Glomerular visceral epithelial cell (primary cell): Measurements from ENCODE around the gene TMEM175.

Experiments
- DNase-seq: peaks from one replicate; pipeline ENCODE4 v3.0.0-alpha.2; 2016; ENCODE audit errors: extremely low spot score

TMEM175 gene

DNA sequence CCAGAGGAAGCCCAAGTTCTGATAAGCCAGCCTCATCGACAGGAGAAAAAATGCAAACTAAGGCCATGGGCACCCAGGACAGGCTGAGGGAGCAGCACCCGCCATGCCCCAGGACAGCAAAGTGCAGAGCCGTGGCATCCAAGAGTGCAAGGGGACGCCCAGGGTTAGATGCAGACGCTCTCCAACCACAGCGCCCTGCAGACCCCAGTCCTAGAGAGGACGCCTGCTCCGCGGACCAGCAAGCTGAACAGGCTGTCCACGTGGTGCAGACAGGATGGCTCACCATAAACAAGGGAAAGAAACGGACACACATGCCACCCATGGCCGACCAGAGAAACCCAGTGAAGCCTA lies 32.7 kb upstream of the TMEM175 start:
- DNase-seq, result no peak

DNA sequence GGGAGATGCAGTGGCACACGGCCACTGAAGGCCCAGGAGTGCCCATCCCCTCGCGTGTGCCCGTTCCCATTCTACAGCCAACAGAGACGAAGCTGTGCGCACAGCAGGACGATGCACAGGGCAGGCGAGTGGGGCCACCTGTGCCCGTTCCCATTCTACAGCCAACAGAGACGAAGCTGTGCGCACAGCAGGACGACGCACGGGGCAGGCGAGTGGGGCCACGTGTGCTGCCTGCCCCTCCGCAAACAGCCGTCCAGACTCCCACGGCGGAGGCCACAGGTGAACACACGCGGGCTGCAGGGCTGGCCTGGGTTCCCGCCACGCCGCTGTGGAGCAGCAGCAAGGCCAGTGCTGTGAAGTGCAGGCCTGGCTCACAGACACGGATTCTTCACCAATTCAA lies 32.2 kb upstream of the TMEM175 start:
- DNase-seq, result no peak

DNA sequence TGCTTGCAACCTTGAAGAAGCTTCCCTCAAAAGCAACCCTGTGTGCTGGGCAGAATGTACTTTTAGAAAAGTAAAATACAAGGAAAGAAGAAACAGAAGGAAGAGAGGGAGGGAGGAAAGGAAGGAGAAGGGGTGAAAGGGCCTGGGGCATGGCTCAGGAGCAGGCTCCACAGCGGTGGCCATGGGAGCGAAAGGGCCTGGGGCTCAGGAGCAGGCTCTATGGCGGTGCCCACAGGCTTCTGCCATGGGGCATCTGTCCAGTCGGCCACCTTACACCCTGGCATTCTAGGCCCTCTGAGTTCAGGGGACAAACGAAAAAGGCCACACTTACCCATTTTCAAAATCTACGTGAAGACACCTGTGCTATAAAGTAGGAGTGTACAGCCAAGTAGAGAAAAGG lies 31.5 kb upstream of the TMEM175 start:
- DNase-seq, result no peak

DNA sequence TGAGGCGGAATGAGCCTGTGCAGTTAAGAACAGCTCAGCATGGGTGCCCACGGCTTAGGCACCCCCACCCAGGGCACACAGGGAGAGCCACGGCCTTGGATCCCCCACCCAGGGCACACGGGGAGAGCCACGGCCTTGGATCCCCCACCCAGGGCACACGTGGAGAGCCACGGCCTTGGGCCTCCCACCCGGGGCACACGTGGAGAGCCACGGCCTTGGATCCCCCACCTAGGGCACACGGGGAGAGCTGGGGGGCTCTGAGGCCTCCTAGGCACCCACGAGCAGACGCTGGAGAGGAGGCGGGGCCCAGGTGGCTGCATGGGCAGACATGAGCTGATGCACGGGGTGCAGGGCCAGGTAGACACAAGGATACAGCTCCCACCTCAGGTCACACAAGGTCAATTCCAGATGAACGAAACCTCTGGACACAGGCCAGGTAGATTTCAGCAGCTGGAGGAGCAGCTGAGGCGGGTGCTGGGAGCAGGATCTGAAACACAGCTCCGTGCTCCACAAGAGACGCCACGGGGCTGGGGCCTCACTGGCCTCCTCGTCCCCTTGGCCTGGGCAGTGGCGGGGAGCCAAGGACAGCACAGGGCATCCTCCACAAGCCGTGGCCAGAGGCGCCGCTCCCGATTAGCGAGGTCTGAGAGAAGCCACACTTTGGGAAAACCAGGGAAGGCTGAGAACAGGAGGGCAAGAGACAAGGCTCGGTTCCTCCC lies 30.9 kb upstream of the TMEM175 start:
- DNase-seq, result no peak

DNA sequence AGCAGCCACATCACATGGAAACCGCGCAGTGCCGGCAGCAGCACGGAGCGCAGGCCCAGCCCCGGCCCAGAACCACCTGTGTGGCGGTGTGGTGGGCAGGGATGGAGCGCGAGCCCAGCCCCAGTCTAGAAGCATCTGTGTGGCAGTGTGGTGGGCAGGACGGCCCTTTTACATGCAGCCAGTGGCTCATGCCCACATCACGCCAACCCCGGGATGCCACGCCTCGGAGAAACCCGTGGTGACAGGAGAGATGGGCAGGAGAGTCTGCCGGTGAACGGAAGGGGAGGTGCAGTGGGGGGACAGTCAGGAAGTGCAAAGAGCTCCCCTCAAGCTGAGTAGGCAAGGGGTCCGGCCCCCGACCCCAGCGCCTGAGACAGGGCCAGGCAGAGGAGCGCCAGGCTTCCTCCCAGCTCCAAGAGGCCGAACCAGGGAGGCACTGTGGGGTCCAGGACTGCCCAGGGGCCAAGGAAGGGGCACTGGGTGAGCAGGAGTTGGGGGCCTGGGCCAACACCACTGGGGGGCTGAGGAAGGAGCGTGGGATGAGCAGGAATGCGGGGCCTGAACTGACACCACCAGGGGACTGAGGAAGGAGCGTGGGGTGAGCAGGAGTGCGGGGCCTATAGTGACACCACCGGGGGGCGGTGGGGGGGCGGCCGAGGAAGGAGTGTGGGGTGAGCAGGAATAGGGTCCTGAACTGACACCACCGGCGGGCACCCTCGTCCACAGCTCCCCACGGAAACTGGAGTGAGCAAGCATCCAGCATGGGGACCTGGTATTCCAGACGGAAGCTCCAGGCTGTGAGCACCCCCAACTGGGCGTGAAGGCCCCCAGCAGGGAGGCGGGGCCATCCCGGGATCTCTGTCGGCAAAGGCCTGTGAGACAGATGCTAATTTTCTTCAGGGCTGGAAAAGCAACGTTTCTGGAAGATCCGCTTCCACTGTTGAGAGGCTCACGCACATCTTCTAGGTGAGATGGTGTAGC lies 28.9 kb upstream of the TMEM175 start:
- no peak for DNase-seq

DNA sequence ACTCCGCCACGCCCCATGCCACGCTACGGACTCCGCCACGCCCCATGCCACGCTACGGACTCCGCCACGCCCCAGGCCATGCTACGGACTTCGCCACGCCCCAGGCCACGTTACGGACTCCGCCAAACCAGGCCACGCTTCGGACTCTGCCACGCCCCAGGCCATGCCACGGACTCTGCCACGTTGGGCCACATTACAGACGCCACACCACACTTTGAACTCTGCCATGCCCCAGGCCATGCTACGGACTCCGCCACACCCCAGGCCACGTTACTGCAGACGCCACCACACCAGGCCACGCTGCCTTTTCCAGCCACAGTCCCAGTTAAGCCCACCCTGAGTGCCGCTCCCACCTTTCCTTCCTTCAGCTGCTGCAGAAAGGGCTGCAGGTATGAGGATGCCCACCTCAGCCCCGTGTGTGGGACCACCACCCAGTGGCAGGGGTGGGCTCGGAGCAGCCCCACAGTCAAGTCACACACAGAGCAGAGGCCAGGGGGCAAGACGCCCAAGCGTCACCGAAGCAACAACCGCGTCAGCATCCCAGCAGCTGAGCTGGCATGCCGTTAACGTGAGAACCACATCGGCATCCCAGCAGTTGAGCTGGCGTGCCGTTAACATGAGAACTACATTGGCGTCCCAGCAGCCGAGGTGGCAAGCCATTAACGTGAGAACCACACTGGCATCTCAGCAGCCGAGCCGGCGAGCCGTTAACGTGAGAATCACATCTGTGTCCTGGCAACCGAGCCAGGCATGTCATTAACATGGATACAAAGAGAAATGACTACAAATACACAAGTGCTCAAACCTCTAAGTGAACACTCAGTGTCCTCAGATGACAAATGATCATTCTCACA lies 26.5 kb upstream of the TMEM175 start:
- DNase-seq, result no peak

DNA sequence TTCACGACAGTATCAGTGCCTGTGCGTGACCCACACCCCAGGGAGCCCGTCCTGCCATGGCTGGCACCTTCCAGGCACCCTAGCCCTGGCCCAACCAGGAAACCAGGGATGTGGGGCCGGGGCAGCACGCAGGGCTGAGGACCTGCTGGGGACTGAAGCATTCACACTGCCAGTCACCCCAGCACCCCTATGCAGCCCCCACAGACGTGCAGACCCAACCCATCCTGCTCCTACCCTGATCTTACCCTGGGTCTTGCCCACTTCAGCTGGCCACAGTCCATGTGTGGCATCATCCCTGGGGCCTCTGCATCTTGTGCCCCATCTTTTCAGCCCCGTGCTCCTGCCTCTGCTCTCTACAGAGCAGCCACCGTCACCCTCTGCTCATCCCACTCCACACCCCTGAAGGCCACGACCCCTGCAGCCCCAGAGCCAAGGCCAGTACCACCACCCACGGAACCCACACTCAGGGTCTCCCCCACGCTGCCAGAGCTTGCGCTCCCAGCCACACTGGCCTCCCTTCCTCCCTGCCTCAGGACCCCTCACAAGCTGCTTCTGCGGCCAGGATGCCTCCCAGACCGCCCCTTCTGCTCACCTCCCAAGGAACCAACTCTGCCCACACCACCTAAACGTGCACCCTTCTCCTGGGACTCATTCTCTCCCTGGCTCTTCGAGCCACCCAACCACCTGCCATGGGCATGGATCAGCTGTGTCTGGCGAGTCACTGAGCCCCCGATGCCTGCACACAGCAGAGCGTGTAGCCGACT lies 25.7 kb upstream of the TMEM175 start:
- no peak for DNase-seq

DNA sequence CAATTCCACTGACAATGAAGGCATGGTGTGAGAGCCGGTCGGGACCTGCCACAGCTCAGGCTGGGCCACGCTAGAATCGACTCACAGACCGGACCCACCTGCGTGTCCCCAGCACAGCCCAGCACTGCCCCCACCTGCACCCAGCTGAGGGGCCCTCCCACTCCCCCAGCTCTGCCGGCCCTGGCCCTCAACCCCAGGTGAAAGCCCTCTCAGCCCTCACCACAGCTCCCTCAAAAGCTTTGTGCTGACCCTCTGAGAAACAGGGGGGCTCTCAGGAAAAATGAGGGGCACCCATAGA lies 25.2 kb upstream of the TMEM175 start:
- no peak for DNase-seq

DNA sequence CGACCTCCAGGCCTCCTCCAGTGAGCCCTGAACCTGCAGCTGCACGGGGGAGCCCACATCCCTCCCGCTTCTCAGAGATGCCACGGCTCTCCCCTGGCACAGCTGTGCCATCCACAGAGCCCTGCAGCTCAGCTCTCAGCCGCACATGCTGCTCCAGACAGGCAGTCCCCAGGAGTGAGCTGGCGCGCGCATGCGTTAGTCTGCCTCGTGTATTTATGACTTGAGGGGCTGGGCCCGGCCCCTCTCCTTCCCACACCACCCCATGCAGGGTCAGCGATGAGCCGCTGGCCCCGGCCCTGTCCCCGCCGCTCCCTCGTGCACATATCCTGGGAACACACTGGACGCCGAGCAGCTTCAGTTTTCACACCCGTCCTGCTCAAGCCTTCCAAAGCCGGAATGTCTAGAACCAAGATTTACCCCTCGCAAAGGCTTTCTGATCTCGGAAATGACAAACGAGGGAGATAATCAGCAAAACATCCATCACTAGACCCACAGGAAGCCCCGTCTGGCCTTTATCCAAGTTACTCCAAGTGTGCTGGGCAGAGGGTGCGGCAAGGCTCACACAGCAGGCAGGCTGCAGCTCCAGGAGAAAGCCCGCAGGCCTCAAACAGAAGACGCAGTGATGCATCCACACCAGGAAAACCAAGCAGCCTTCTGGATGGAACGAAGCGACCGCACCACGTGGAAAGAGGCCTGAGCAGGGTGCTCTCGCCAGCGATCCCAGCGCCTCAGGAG lies 24.4 kb upstream of the TMEM175 start:
- DNase-seq, result no peak

DNA sequence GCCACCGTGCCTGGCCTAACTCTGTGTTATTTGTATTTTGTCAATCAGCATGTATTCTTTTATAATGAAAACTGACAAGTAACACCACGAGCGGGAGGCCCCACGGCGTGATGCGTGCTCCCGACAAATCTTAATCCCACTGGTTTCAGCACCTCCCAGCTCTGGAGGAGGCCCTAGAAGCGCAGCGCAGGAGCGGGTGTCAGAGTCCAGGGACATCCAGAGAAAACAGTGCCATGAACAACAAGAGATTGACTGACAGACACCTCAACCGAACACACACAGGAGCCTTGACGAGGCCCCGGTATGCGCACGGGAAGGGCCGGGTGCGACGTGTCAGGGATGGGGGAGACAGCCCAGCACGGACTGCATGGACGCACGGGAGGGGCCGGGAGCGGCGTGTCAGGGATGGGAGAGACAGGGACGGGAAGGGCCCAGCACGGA lies 23.1 kb upstream of the TMEM175 start:
- no peak for DNase-seq

DNA sequence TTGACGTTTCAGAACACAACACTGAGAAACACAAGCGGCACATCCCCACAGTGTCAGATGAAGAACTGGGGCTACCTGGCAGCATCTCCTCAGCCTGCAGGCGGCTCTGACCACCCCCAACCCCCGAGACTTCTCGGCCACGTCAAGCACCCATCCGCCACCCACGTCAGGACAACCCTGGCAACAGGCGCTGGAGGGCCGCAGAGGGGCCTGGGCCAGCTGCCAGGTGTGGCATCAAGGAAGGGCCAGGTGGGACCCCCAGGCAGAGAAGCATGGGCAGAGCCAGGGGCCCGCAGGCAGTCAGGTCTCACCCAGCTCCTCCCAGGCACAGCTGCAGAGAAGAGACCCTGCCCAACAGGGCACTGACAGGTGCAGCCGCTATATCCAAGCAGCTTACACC lies 22.4 kb upstream of the TMEM175 start:
- no peak for DNase-seq

DNA sequence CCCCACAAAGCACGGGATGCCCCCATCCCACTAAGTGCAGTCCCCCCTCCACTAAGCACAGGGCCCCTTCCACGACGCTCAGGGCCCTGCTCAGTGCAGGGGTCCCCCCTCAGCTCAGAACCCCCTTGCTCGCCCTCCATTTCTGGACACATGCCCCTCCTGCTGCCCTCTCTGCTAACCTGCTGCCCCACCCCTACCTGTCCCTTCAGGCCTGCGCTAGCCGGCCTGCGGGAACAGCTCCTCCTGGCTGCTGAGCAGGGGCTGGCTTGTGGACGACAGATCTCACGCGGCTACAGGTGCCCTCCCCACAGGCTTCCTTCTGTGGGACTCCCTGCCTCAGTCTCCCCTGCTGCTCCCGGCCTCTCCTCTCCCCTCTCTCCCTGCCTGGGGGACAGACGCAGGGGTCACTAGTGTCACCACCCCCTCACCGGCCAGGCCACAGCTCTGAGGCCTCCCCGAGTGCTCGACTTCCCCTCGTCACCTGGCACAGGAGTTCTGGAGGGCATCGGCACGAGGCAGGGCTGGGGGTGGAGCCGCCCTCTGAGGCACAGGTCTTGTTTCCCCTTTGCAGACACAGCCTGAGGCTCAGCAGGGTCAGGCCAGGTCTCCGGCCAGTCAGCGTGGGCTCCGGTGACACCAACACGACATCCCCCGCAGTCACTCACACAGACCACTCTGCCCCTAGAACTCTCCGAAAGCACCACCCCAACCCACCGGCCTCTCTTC lies 21.7 kb upstream of the TMEM175 start:
- no peak for DNase-seq

DNA sequence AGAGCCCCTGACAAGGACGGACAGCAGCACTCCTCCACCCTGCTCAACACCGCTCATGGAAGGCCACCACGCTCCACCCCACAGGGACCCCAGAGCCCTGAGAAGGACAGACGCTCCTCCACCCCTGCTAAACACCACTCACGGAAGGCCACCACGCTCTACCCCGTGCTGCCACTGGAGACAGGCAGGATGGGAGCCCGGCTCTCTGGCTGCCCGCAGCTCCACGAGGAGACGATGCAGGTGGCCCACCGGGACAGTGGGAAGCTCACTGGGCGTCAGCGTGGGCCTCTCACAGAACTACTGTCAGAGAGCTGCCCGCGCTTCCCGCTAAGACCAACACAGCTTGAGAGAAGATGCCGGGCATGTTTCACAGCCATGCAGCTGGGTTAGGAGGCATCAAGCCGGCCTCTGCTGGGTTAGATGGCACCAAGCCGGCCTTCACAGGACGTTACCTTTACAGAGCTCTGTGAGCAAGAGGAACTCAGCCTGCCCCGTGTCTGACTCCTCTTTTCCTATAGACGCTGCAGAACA lies 21.0 kb upstream of the TMEM175 start:
- DNase-seq, result no peak

DNA sequence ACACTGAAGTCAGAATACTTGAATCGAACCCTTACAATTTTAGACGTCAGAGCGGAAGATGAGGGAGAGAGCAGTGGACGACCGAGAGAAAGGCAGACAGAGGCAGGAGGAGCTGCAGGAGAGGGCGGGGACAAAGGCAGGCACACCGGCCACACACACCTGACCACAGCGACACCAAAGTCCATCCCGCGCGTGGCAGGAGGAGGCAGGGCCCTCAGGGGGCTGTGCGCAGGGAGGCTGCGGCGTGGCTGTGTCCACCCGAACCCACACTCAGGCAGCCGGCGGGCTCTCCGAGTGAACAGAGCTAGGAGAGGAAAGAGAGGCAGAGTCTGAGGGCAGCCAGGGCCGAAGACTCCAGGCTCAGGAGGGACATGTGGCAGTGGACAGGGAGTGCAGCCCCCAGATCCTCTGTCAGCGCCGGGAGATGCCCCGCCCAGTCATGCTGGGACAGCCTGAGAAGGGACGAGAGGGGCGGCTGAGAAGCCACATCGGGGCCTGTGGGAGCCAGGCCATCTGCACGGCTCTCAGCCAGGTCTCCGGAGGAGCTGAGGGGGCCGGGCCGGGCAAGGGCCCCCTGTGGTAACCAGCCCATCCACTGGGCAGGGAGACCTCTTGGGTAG lies 20.3 kb upstream of the TMEM175 start:
- no peak for DNase-seq

DNA sequence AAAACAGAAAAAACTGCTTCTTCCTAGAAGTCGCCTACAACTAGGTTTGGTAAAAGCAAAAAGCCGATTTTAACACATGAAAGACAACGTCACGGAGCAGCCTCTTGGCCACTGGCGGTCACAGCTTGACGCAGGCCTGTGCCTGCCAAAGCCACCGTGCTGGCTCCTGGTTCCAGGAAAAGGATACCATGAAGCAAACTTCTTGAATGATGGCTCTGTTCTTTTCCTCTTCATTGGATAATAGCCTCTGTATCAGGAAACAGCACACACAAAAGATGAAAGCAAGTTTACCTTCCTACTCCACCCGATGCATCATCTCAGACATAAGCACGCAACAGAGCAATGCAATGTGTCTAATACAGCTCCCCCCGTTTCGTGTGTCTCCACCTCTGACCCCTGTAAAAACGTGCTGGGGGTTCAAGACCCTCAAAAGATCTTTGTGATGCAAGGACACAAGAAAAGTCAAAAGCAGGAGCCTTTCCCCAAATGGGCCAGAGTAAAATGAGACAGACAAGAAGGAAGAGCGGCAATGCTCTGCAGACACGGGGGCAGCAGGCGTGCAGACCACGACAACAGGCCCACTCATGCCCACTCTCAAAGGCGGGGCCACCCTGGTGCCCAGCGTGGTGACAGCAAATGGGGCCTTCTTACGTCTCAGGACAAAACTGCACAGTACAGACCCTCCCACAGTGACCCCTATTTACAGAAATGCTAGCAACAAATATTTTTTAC lies 19.5 kb upstream of the TMEM175 start:
- DNase-seq, result no peak

DNA sequence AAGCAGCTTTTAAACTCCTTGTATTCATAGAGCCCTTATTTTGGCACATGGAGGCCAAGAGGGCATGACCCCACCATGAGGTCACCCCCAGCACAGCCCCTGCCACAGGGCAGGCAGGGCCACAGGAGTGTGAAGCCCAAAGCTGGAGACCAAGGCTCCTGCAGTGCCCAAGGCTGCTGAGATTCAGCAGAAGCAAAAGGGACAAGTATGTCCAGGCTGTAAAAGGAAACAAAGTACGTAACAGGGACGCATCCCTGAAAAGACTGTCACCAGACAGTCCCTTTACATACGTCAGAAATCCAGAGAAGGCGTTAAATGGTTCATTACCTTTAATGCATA lies 19.0 kb upstream of the TMEM175 start:
- no peak for DNase-seq

DNA sequence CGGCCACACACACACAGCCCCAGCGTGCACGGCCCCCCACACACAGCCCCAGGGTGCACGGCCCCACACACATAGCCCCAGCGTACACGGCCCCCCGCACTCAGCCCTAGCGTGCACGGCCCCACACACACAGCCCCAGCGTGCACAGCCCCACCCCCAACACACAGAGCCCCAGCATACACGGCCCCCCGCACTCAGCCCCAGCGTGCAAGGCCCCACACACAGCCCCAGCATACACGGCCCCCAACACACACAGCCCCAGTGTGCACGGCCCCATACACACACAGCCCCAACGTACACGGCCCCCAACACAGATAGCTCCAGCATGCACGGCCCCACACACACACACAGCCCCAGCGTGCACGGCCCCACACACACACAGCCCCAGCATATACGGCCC lies 17.7 kb upstream of the TMEM175 start:
- no peak for DNase-seq

DNA sequence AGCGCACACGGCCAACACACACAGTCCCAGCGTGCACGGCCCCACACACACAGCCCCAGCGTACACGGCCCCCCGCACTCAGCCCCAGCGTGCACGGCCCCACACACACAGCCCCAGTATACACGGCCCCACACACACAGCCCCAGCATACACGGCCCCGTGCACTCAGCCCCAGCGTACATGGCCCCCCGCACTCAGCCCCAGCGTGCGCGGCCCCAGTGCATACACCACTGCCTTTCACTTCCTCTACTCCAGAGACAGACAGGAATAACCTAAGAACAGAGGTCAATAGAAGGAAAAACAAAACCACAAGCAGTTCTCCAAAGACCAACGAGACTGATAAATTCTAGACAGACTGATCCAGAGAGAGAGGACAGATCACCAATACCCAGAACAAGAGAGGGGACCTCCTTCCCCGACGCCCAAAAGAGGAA lies 17.2 kb upstream of the TMEM175 start:
- DNase-seq, result no peak

DNA sequence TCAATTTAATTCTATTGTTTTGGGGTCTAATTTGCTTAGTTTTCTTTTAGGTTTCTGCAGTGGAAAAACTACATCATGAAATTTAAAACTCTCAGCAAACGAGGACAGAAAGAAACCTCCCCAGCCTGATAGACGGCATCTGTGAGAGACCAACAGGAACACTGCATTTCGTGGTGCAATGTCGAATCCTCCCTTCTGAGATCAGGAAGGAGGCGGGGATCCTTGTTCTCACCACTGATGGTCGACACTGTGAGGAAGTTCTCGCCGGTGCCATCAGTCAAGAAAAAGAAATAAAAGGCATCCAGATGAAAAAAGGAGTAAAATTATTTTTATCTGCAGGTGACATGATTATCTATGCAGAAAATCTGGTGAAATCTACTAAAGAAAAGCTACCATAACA lies 16.7 kb upstream of the TMEM175 start:
- no peak for DNase-seq
